Activated T-helper 2 cell treated with anti-CD3 and anti-CD28 coated beads, Interferon-gamma antibody, Interleukin-2, Interleukin-4, amounts not matched to agents 10 μg/mL and 5 μg/mL and 100 μg/mL, durations not matched to agents 14 hours and 24 hours and 36 hours (primary cell): ENCODE results near the gene POLL. TPM values are rescaled to one million over a fixed set of nuclear protein-coding genes. Genes with fewer than 3 reads are reported as not detected.
A peak's percentile ranks its signal among the peaks of the same experiment; 100 is the strongest.

Experiments
- DNase-seq: peaks from one replicate; pipeline ENCODE4 v3.0.0; 2021; ENCODE audit warnings: low spot score
- H3K27ac Mint-ChIP-seq: one replicate; pipeline ENCODE4 v1.8.0; 2021; ENCODE audit warnings: mixed read lengths
- H3K27me3 Mint-ChIP-seq: one replicate; pipeline ENCODE4 v1.8.0; 2021; ENCODE audit warnings: low read depth, mixed read lengths
- H3K36me3 Mint-ChIP-seq: one replicate; pipeline ENCODE4 v1.8.0; 2021; ENCODE audit warnings: low read depth, mixed read lengths
- H3K4me1 Mint-ChIP-seq: one replicate; pipeline ENCODE4 v1.8.0; 2021; ENCODE audit warnings: low read depth, mixed read lengths
- H3K4me3 Mint-ChIP-seq: one replicate; pipeline ENCODE4 v1.8.0; 2021; ENCODE audit warnings: low read depth, mild to moderate bottlenecking, moderate library complexity, mixed read lengths
- H3K9me3 Mint-ChIP-seq: one replicate; pipeline ENCODE4 v1.8.0; 2021; ENCODE audit warnings: mixed read lengths
- intact Hi-C: fragments of 100-400 bp; cut with micrococcal nuclease; formaldehyde crosslinking; loops from one replicate; pipeline ENCODE4 v1.15.1; 2023
- total RNA-seq: library from RNA; stranded (reverse); gene quantifications from 2 replicates; pipeline ENCODE4 v1.2.3, GENCODE V29; 2022

The POLL gene
- total RNA-seq, 1 donor from 2014 or later, result 33.4 TPM

DNA sequence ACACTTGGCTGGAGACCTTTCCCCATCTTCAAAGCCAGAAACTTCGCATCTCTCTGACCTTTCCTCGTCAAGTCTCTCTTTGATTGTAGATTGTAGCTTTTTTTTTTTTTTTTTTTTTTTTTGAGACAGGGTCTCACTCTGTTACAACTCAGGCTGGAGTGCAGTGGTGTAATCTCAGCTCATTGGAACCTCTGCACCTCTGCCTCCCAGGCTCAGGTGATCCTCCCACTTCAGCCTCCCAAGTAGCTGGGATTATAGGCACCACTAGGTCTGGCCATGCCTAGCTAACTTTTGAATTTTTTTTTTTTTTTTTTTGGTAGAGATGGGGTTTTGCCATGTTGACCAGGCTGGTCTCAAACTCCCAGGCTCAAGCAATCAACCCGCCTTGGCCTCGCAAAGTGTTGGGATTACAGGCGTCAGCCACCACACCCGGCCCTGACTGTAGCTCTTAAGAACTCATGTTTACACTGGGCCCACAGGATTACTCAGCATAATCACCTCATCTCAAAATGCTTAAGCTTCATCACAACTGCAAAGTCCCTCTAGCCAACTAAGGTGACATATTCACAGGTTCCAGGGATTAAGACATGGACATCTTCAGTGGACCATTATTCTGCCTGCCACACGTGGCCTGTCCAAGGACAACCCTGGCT, 11.7 kb downstream of the POLL start:
- Mint-ChIP-seq H3K27ac (no peak overlapping the region), H3K9me3 (no peaks in the 10 kb centered on the region), H3K4me1 (peaks cover 2% of the 10 kb centered on the region), H3K4me3 (no peak overlapping the region), H3K27me3 (no peaks in the 10 kb centered on the region), H3K36me3 (peaks cover 3% of the 10 kb centered on the region)
- intact Hi-C loops, result no loop called here
- no peak for DNase-seq

DNA sequence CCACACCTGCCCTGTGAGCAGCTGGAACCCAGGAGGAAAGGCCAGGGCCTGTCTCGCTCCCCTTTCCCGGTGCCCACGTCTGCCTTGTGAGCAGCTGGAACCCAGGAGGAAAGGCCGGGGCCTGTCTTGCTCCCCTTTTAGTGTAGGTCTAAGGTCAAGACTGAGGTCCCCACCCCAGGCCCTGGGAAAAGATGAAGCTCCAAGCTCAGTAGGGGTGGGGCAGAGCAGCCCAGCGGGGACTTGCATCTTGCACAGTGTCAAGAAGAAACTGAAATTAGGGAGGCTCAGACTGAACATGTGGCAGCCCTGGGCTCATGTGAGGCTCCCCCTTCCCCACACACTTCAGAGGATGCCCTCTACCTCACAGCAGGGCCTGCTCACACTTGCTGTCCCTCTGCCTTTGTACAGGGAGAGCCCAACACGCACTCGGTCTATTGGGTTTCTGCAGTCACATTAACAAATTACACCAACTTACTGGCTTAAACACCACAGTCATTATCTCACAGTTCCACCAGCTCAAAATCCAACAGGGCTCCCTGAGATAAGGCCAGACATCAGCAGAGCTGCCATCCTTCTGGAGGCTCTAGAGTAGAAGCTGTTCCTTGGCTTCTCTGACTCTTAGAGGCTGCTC, 12.4 kb downstream of the POLL start:
- Mint-ChIP-seq H3K27ac (no peak overlapping the region), H3K4me3 (no peak overlapping the region), H3K36me3 (peaks cover 3% of the 10 kb centered on the region), H3K27me3 (no peaks in the 10 kb centered on the region), H3K4me1 (peaks cover 3% of the 10 kb centered on the region), H3K9me3 (no peaks in the 10 kb centered on the region)
- no peak for DNase-seq
- intact Hi-C loops, result no loop called here

DNA sequence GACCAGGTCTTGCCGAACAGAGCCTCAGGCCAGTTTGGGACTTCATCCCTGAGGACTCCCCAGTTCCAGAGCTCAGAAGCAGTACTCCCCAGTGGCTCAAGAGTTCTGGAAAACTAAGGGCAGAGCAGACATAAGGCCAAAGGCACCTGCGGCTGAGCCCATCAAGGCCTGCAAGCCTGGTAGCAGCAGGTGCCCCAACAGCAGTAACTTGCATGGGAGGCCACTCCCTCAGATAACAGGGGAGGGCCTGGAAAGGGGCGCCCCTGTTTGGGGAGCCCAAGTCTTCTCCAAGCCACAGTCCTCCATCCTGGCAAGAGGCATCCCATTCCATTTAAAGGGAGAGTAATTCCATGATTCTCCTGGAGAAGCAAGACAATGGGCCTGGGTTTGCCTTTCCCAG, 13.0 kb downstream of the POLL start:
- H3K4me1 Mint-ChIP-seq, result peaks cover 3% of the 10 kb centered on the region
- no peaks in the 10 kb centered on the region for H3K27me3 Mint-ChIP-seq
- DNase-seq, result no peak
- H3K4me3 Mint-ChIP-seq, result no peak overlapping the region
- intact Hi-C loops, result no loop called here
- peaks cover 3% of the 10 kb centered on the region for H3K36me3 Mint-ChIP-seq
- H3K9me3 Mint-ChIP-seq, result no peaks in the 10 kb centered on the region
- no peak overlapping the region for H3K27ac Mint-ChIP-seq

DNA sequence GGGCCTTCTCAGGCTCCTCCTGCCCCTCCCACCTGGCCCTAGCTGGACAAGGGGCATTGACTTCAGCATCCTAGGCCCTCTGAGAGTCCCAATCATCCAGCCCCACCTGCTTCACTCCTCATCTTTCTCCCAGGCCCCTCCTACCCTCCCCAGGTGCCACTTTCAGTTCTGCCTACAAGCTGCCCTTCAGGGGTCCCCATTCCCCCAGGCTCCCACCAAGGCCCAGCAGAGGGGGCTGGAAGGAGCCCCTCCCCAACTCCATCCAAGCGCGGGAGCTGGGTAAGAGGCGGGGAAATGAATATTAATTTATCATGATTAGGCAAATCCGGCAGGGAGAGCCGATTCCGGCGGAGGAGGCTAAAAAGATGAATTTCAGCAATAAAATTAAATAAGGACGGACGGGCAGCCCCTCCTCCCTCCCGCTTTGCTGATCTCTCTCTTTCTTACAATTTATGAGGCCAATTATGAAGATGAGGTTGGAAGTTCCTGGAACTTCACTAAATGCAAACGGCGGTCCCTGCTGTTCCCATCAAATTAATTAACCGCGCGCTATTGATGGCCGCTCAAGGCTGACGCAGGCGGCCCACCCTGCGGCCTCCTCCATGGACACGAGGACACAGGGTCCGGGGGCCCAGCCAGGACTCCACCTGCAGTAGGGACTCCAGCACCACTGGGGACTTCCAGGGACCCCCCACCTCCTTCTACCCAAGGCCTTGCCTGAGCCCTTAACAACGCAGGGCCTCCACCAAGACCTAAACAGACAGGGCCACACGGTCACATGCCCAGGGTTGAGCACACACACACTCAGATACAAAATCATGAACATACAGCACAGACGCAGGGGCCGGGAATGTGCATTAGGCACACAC, 13.9 kb downstream of the POLL start:
- H3K4me3 Mint-ChIP-seq, result no peak overlapping the region
- H3K27ac Mint-ChIP-seq, result no peak overlapping the region
- H3K9me3 Mint-ChIP-seq, result no peaks in the 10 kb centered on the region
- H3K4me1 Mint-ChIP-seq, result peaks cover 3% of the 10 kb centered on the region
- DNase-seq, result no peak
- H3K27me3 Mint-ChIP-seq, result peaks cover 7% of the 10 kb centered on the region
- no peaks in the 10 kb centered on the region for H3K36me3 Mint-ChIP-seq
- intact Hi-C loops, result loop anchor here (5.0 kb wide), 1 partner anchor 277 kb away; no protein-coding TSS in a partner anchor

DNA sequence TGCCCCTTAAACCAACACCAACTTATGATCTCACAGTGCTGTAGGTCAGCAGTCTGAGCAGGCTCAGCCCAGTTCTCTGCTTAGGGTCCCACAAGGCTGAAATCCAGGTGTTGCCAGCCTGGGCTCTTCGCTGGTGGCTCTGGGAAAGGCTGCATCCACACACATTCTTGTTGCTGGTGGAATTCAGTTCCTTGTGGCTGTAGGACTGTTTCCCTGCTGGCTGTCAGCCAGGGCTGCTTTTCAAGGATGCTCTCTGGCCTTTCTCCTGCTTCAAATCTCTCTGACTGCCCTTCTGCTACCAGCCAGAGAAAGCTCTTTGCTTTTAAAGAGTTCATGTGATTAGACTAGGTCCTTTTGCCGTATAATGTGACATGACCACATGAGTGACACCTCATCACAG, 15.3 kb downstream of the POLL start:
- Mint-ChIP-seq H3K4me3 (no peak overlapping the region), H3K4me1 (peaks cover 3% of the 10 kb centered on the region), H3K27ac (no peak overlapping the region), H3K27me3 (peaks cover 19% of the 10 kb centered on the region), H3K9me3 (no peaks in the 10 kb centered on the region), H3K36me3 (no peaks in the 10 kb centered on the region)
- DNase-seq, result no peak
- intact Hi-C loops, result loop anchor here (5.0 kb wide), 1 partner anchor 275 kb away; no protein-coding TSS in a partner anchor

DNA sequence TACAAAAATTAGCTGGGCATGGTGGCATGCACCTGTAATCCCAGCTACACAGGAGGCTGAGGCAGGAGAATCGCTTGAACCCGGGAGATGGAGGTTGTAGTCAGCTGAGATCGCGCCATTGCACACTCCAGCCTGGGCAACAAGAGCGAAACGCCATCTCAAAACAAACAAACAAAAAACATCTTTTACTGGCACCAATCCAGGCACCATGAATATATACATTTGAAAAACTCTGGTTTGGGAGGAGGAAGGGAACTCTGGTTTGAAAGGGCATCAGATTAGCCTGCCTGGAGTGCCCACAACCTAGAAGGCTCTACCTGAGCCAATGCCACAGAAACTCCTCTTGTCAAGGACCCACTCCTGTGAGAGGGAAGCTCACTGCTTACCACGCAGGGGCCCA, 15.9 kb downstream of the POLL start:
- DNase-seq, result no peak
- H3K4me3 Mint-ChIP-seq, result no peak overlapping the region
- no peaks in the 10 kb centered on the region for H3K36me3 Mint-ChIP-seq
- H3K4me1 Mint-ChIP-seq, result peaks cover 8% of the 10 kb centered on the region
- intact Hi-C loops, result loop anchor here (5.0 kb wide), 1 partner anchor 275 kb away; no protein-coding TSS in a partner anchor
- no peaks in the 10 kb centered on the region for H3K9me3 Mint-ChIP-seq
- peaks cover 26% of the 10 kb centered on the region for H3K27me3 Mint-ChIP-seq
- no peak overlapping the region for H3K27ac Mint-ChIP-seq

DNA sequence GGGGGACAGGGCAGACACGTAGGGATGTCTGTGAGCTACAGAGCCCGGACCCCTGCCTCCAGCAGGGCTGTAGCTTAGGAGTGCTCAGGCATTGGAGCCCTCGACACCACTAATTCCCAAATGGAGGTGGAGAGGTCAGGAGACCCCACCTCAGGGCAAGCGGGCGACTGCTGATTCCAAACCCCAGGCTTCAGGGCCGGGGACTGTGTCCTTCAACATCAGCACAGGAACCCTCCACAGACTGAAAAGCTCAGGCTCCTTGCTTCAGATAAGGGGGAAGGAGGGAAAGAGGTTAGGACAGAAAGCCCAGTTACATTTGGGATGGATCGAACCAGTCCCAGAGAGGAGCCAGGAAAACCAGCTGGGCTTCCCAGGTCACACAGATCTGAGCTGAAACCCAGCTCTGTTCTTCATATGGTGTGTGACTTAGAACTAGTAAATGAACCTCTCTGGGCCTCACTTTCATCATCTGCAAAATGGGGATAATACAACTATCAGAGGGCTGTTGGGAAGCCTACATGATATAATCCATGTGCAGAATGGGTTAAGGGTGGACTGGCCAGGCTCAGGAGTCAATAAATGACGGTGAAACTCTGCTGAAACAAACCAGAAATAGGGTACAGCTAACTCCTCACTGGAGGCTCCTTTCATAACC, 16.7 kb downstream of the POLL start:
- Mint-ChIP-seq H3K27me3 (peaks cover 31% of the 10 kb centered on the region), H3K4me1 (peaks cover 10% of the 10 kb centered on the region), H3K36me3 (no peaks in the 10 kb centered on the region), H3K4me3 (peak overlapping the region; percentile 27), H3K9me3 (no peaks in the 10 kb centered on the region), H3K27ac (no peak overlapping the region)
- DNase-seq, result no peak
- intact Hi-C loops, result loop anchor here (2.0 to 5.0 kb wide), 2 partner anchors 274 to 357 kb away; no protein-coding TSS in a partner anchor

DNA sequence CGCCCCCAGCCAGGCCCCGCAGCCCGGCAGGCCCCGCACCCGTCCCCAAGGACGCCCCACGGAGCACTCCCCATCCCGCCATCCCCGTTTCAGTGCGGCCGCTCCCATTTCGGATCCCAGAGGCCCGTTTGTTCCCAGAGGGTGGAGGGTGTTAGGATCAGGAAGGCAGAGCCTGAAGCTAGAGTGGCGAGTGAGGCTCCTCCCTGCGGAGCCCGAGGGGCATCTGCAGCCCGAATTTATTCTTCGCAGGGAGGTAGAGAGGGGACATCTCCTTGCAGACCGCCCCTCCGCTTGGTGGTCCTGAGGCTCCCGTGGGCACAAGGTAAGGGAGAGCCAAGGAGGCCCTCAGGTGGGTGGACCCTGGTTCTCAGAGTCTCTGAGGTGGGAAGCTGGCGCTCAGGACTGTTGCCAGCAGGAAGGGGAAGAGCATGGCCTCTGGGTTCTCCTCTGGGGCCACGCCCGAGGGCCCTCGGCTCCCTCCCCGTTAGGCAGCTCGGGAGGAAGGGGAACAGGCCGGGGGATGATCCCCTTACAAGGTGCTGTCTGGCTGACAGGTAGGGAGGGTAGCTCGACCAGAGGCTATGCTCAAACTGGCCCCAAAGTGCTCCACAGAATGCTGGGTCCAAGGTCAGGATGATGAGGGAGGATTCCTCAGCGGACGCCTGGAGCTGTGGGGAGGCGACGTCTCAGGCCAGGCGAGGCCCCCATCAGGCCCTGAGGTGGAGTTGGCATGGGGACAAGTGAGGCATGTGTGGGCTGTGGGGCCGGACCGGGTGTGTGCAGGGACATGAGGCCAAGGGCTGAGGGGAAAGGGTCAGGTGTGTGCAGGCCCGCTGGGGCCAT, 17.4 kb downstream of the POLL start:
- peak overlapping the region; percentile 41 for H3K4me3 Mint-ChIP-seq
- no peaks in the 10 kb centered on the region for H3K9me3 Mint-ChIP-seq
- peaks cover 13% of the 10 kb centered on the region for H3K4me1 Mint-ChIP-seq

DNA sequence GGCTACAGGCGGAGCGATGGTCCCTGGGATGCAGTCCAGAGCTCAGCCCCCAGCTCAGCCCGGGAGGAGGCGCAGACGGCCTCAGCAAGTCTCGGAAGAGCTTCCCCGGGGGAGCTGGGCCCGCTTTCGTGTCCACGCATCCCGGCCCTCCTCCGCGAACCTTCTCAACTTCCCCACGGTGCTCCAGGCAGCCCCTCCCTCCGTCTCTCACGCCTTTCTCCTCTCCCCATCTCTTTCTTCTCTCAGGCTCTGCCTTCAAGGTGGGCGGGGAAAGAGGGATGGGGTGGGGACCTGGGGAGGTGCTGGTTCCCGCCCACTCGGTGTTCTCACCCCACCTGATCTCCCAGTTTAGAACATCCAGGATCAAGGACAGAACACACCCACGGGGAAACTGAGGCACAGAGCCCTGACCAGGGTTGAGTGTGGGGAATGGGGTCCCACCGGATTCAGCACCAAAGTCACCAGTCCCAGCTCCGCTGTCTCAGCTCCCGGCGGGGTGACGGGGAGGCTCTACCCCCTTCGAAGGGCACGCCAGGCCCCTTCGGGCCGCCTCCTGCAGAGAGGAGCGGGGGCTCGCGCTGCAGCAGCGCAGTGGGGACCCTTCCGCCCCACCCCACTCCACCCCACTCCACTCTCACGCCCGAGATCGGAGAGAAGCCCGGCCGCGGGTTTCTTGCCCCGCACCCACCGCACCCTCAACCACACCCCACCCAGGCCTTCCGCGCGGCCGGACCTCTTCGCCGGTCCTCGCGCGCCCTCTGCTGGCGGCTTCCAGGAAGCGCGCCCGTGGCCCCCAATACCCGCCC, 18.2 kb downstream of the POLL start:
- peak; percentile 70 for DNase-seq
- Mint-ChIP-seq H3K9me3 (no peaks in the 10 kb centered on the region), H3K4me1 (peaks cover 13% of the 10 kb centered on the region), H3K27ac (no peak overlapping the region), H3K4me3 (peak overlapping the region; percentile 71), H3K27me3 (peaks cover 47% of the 10 kb centered on the region), H3K36me3 (no peaks in the 10 kb centered on the region)
- intact Hi-C loops, result loop anchor here (2.0 to 5.0 kb wide), 2 partner anchors 273 to 355 kb away; no protein-coding TSS in a partner anchor

More for the DNA sequence above, 17.4 kb downstream of the POLL start:
- intact Hi-C loops, result loop anchor here (2.0 to 5.0 kb wide), 2 partner anchors 273 to 356 kb away; no protein-coding TSS in a partner anchor
- Mint-ChIP-seq H3K27ac (no peak overlapping the region), H3K27me3 (peaks cover 38% of the 10 kb centered on the region), H3K36me3 (no peaks in the 10 kb centered on the region)
- DNase-seq, result no peak

DNA sequence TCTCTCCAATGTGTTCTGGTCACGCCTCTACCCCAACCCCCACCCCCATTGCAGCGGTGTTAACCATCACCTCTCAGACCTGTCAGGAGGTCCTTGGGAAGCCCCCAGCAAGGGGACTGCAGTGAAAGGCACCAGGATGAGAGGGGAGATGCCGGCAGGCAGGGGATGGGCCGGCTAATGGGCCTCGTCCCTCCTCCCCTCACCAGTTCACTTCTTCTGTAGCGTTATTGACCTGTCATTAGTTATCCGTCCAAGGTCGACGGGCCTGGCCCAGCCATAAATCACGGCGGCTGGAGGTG, 18.8 kb downstream of the POLL start:
- H3K27ac Mint-ChIP-seq, result no peak overlapping the region
- H3K4me3 Mint-ChIP-seq, result no peak overlapping the region
- H3K27me3 Mint-ChIP-seq, result peaks cover 48% of the 10 kb centered on the region
- no peak for DNase-seq
- intact Hi-C loops, result no loop called here
- no peaks in the 10 kb centered on the region for H3K9me3 Mint-ChIP-seq
- peaks cover 13% of the 10 kb centered on the region for H3K4me1 Mint-ChIP-seq
- H3K36me3 Mint-ChIP-seq, result no peaks in the 10 kb centered on the region

DNA sequence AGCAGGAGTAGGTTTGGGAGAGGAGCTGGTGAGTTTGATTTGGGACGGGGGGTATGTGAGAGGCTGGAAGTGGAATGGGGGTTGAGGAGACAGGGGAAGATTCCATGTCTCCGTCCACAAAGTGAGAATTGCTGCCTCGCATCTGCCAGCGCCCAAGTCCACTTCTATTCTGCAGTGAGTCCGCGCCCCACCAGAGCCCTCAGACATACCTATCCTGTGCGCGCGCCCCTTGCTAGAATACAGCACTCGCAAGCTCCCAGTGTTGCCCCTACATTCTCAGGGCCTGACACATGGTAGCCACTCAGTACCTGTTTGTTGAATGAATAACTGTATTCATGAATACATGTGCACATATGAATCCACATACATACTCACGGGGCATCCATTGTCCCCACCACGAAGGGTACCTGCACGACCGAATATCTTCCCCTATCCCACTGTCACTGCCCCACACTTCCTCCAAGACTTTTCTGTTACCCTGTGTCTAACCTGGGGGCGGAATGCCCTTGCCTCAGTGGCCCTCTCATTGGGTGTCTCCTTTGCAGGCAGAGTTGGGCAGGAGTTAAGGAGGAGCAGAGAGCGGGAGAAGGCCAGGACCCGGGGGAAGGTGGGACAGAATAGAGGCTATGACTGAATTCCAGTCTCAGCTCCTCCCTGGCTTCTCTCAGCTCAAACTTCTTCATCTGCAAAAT, 19.9 kb downstream of the POLL start:
- Mint-ChIP-seq H3K9me3 (no peaks in the 10 kb centered on the region), H3K36me3 (no peaks in the 10 kb centered on the region), H3K27ac (no peak overlapping the region), H3K4me1 (peaks cover 13% of the 10 kb centered on the region), H3K4me3 (no peak overlapping the region), H3K27me3 (peaks cover 53% of the 10 kb centered on the region)
- intact Hi-C loops, result no loop called here
- no peak for DNase-seq
